GM21723 (cell line): ENCODE measurements around the gene ETF1.
"Not testable (repeated sequence)": the region's sequence is repeated elsewhere in the genome, so short reads cannot be mapped to it uniquely, and the experiment has no call there.

ENCODE experiments used
- ATAC-seq: cut with Tn5 transposase; IDR thresholded peaks from one replicate; pipeline ENCODE4 v1.9.1; 2021; ENCODE audit warnings: mild to moderate bottlenecking, moderate library complexity; ENCODE audit not compliant: unreplicated experiment

Gene ETF1

DNA sequence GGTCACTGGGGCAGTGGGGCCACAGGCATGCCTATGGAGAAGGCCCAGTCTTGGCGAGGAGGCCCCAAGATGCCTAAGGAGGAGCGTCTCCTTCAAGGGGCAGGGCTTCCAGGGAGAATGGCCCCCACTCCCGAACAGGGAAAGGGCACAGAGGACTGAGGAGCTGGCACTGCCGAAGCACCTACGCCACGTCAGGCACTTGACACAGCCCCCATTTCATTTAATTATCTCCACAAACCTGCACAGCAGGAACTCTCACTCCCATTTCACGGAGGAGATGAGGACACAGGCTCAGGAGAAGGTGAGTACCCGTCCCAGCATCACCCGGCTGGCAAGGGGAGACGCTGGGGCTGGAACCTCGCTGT lies 51.8 kb downstream of the ETF1 start:
- ATAC-seq = no peak

DNA sequence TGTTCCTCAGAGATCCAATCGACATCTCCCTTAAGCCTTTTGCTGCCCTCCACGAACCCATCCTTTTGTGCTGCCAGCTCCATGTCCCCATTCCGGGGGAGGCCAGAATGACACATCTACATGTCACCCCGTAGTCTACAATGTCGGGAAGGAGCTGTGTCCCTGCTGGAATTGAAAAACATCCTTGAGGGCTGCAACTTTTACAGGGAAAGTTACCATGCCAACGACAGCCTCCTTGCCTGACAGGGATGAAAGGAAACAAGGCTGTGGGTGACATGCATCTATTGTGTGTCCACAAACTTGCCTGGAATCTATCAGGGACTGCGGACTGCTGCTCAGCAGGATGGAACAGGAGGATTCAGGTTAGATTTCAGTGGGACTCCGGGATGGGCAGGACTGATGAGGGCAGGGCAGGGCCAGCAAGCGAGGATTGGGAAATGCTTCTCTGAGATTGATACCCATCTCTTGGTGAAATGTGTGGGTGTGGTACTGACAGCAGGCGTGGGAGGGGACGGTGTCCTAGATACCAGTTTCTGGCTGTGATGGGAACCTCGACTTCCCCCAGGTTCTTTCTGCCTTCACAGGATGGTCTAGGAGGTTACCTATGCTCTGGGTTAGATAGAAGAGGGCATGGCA lies 52.3 kb downstream of the ETF1 start:
- no peak for ATAC-seq

DNA sequence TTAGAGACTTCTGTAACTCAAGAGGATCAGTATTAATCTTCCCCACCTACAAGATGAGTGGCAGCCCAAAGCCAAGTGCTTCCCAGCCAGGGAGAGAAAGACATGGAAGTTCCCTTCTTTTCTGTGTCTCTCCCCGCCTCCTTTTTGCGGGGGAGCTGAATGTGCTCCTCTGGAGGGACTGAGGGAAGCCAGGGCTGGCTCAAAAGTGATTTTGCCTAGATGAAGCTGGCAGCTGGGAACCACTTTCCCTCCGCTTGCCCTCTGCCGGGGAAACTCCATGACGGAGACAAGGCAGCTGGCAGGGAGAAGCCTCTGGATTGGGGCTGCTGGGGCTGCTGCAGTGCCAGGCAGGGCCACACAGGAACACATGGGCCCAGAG lies 53.4 kb downstream of the ETF1 start:
- no peak for ATAC-seq

DNA sequence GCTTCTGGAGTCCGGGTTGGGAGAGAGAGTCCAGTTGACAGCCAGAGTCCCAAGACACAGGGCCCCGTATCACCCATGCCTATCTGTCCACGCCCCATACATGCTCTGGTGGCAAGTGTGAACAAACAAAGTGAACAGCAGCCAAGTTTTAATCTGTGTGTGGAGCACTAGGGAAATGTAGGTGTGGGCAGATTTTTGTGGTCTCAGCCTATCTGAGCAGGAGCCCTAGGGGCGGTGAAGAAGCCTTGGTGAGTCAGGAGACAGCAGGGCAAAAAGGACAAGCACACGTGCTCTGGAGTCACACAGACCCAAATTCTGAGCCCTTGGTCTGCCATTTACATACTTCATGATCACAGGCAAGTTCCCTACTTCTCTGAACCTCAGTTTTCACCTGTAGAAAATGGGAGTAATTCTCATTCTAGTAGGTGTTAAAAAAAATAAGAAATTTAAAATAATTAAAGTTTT lies 54.5 kb downstream of the ETF1 start:
- no peak for ATAC-seq

DNA sequence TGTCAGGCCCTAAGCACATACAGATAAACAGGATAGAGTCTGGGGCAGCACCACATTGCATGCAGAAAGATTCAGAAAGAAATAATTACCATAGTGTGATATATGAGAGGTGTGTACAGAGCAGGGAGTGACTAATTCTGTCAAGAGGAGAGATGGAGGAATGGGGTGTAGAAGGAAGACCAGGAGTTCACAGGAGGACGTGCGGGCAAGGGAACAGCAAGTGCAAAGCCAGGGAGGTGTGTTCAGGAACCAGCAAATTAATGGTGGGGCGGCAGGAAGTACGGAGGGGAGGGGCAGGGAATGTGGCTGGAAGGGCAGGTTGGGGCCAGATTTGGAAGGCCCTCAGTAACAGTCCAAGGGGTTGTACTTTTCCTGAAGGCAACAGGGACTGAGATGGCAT lies 60.4 kb downstream of the ETF1 start:
- no peak for ATAC-seq

DNA sequence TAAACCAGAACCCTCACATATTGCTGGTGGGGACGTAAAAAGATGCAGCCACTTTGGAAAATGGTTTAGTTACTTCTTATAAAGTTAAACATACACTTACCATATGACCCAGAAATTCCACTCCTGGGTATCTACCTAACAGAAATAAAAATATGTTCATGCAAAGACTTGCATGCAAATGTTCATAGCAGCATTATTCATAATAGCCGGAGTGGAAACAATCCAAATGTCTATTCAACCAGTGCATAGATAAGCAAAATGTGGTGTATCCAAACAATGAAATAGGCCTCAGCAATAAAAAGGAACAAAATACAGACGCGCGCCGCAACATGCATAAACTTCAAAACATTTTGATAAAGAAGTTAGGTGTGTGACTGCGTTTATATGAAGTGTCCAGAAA lies 66.1 kb downstream of the ETF1 start:
- no peak for ATAC-seq

DNA sequence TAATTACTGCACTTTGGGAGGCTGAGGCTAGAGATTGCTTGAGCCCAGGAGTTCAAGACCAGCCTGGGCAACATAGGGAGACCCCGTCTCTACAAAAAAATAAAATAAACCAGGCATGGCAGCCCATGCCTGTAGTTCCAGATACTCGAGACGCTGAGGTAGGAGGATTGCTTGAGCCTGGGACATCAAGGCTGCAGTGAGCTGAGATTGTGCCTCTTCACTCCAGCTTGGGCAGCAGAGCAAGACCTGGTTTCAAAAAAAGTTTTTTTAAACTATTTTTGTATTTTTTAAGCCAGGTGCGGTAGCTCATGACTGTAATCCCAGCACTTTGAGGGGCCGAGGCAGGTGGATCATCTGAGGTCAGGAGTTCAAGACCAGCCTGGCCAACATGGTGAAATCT lies 69.9 kb downstream of the ETF1 start:
- not testable (repeated sequence) for ATAC-seq

DNA sequence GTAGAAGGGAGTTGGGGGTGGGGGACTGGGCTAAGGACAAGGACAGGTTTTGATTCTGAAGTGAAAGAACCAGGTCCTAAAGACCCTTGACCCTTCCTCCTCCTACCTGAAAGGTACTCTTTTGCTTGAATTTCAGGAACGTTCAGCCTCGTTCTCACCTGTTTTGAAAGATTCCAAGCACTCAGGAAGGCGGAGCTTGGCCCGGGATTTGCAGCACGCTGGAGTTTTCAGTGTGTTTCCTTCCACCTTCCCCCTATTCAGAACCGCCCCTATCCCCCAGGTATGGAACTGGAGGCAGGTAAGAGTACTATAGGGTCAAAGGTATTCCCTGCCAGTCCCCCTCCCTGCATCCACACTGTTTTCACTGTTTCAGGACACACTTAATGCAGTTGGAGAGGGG lies 70.7 kb downstream of the ETF1 start:
- ATAC-seq = no peak

DNA sequence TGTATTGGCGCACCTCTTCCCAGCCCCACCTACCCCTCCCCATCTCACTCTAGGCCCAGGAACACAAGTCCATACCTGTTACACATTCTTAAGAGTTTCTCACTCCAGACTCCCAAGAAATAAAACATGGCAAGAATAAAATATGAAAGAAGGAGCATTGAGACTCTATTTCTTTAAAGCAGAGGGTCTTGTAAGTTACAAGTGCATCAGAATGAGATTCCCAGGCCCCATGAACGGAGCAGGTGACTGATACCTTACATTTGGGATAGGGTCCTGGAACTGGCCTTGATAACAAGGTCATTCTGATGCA lies 72.0 kb downstream of the ETF1 start:
- no peak for ATAC-seq

DNA sequence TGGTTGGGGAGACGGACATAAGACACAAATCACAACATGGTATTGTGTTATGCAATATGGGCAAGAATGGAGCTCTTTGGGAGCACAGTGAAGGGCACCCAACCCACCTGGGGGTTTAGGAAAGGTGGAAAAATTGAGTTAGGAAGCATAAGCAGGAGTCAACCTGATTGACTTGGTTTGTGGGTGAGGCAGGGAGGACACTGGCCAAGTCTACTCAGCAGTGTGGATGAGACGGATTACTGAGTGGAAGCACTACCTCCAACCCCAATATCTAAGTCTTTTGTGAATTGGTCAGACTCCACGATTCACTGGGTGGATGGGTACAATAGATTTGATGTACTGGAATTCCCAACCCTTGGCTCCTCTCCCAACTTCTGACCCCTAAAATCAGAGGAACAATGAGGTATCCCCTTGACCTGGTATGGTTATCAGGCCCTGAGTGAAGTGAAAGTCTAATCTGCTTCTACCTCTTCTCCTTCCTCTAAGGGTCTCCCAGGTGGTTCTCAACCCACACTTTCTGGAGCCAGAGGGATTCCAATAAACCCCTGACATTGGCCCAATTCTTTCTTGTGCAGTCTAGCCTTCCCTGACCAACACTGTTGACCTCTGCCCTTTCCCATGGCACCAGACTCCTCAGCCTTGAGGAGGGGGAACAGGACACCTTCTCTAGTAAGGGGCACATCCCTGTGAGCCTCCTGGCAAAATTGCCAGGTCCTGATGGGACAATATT lies 72.5 kb downstream of the ETF1 start:
- ATAC-seq = no peak

DNA sequence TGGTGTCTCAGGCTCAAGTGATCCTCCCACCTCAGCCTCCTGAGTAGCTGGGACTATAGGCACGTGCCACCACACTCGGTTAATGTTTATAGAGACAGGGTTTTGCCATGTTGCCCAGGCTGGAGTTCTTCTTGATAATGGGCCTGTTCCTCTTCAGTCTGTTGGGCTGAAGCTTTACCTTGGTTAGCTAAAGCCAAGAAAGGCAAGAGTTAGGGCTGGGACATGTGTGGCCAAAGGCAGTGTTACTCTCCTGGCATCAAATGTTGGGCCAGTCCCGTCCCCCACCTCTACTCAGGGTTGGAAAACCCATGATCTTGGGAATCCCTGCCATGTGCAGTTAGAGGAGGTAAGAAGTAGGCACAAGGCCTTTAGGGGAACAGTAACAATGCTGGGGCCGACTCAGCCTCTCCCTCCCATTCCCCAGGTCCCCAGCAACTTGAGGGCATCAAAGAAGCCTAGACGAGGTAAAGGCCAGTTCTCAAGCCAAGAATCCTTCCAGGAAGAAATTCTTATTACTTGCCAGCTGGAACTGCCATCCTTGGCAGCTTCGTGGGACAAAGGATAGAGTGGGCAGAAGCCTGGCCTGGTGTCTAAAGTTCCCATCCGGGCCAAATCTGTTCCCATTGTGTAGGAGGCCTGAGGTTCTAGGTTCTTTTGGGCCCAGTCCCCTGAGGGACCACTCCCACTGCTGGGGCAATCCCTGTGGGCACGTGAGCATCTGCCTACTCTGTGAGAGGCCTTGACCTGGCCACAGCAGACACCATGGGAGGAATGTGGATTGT lies 73.3 kb downstream of the ETF1 start:
- no peak for ATAC-seq

DNA sequence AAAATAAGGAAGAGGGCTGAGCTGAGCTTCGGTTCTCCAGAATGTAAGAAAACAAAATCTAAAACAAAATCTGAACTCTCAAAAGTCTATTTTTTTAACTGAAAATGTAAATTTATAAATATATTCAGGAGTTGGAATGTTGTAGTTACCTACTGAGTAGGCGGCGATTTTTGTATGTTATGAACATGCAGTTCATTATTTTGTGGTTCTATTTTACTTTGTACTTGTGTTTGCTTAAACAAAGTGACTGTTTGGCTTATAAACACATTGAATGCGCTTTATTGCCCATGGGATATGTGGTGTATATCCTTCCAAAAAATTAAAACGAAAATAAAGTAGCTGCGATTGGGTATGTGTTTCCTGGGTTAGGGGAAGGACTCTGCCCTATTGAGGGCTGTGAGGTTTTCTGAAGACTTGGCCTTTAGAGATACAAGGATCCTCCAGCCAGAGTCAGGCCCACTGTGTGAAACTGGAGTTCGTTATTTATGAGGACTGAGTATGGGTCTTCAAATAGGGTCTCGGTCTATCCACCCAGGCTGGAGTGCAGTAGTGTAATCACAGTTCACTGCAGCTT lies 74.0 kb downstream of the ETF1 start:
- ATAC-seq = no peak

DNA sequence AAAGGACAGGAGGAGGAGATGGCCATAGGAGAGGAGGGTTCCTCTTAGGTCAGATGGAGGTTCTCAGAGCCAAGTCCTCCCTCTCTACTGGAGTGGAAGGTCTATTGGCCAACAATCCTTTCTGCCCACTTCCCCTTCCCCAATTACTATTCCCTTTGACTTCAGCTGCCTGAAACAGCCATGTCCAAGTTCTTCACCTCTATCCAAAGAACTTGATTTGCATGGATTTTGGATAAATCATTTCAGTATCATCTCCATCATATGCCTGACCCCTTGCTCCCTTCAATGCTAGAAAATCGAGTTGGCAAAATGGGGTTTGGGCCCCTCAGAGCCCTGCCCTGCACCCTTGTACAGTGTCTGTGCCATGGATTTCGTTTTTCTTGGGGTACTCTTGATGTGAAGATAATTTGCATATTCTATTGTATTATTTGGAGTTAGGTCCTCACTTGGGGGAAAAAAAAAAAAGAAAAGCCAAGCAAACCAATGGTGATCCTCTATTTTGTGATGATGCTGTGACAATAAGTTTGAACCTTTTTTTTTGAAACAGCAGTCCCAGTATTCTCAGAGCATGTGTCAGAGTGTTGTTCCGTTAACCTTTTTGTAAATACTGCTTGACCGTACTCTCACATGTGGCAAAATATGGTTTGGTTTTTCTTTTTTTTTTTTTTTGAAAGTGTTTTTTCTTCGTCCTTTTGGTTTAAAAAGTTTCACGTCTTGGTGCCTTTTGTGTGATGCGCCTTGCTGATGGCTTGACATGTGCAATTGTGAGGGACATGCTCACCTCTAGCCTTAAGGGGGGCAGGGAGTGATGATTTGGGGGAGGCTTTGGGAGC lies 74.7 kb downstream of the ETF1 start:
- no peak for ATAC-seq

DNA sequence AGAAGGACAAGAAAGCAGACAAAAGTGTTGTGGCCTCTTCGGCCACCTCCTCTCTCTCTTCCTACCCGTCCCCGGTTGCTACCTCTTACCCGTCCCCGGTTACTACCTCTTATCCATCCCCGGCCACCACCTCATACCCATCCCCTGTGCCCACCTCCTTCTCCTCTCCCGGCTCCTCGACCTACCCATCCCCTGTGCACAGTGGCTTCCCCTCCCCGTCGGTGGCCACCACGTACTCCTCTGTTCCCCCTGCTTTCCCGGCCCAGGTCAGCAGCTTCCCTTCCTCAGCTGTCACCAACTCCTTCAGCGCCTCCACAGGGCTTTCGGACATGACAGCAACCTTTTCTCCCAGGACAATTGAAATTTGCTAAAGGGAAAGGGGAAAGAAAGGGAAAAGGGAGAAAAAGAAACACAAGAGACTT lies 75.3 kb downstream of the ETF1 start:
- no peak for ATAC-seq

DNA sequence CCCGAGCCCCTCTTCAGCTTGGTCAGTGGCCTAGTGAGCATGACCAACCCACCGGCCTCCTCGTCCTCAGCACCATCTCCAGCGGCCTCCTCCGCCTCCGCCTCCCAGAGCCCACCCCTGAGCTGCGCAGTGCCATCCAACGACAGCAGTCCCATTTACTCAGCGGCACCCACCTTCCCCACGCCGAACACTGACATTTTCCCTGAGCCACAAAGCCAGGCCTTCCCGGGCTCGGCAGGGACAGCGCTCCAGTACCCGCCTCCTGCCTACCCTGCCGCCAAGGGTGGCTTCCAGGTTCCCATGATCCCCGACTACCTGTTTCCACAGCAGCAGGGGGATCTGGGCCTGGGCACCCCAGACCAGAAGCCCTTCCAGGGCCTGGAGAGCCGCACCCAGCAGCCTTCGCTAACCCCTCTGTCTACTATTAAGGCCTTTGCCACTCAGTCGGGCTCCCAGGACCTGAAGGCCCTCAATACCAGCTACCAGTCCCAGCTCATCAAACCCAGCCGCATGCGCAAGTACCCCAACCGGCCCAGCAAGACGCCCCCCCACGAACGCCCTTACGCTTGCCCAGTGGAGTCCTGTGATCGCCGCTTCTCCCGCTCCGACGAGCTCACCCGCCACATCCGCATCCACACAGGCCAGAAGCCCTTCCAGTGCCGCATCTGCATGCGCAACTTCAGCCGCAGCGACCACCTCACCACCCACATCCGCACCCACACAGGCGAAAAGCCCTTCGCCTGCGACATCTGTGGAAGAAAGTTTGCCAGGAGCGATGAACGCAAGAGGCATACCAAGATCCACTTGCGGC lies 75.9 kb downstream of the ETF1 start:
- ATAC-seq = no peak

DNA sequence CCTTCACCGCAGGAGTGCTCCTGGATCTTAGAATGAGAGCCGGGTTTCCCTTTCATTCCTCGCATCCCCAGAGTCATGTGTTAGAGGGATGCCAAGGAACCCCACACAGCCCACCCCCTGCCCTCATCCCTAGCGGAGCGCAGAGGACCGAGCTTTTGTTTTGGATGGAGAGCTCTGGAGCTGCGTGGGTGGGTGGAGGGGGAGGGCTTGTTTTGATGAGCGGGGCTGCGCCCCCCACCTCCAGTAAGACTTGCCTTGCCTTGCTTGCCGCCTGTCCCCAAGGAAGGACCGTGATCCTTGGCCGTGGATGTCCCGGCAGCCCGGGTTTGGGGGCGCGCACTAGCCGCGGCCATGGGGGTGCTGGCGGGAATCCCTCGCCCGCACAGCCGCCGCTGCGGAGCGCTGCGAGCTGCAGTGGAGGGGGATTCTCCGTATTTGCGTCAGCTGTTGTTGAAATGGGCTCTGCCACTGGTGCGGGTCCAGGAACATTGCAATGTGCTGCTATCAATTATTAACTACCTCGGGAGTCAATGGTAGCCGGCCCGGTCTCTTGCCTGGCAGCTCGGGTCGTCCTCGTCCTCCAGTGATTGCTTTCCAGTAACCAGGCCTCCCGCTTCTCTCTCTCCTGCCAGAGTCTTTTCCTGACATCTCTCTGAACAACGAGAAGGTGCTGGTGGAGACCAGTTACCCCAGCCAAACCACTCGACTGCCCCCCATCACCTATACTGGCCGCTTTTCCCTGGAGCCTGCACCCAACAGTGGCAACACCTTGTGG lies 76.7 kb downstream of the ETF1 start:
- no peak for ATAC-seq

DNA sequence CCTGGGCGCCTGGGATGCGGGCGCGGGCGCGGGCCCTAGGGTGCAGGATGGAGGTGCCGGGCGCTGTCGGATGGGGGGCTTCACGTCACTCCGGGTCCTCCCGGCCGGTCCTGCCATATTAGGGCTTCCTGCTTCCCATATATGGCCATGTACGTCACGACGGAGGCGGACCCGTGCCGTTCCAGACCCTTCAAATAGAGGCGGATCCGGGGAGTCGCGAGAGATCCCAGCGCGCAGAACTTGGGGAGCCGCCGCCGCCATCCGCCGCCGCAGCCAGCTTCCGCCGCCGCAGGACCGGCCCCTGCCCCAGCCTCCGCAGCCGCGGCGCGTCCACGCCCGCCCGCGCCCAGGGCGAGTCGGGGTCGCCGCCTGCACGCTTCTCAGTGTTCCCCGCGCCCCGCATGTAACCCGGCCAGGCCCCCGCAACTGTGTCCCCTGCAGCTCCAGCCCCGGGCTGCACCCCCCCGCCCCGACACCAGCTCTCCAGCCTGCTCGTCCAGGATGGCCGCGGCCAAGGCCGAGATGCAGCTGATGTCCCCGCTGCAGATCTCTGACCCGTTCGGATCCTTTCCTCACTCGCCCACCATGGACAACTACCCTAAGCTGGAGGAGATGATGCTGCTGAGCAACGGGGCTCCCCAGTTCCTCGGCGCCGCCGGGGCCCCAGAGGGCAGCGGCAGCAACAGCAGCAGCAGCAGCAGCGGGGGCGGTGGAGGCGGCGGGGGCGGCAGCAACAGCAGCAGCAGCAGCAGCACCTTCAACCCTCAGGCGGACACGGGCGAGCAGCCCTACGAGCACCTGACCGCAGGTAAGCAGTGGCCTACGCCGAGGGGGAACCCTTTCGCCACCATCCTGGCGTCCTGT lies 77.5 kb downstream of the ETF1 start, which contains the start of gene EGR1:
EGR1 (plus strand) TSS at position 219 of the 864 bp plus-strand sequence; CDS start at position 502, 283 bp downstream.
- ATAC-seq = peak; percentile 62
